Measurements from ENCODE around the gene TMEM178B. TPM values are rescaled to one million over a fixed set of nuclear protein-coding genes. Genes with fewer than 3 reads are reported as not detected.

The TMEM178B gene
- polyA plus RNA-seq, 3 donors: 0.11 to 0.43 (median 0.18) TPM

DNA sequence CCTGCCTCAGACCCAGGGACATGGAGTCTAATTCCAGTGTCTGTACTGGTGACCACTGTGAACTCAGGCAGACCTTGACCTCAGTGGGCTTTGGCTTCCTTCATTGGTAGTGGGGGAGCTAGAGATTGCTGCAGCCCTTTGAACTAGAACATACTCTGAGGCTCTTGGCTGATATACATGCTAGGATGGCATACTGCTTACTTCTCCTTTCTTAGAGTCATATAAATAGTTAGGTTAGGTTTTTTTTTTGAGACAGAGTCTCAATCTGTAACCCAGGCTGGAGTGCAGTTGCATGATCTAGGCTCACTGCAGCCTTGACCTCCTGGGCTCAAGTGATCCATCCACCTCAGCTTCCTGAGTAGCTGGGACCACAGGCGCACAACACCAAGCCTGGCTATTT lies 49.7 kb downstream of the TMEM178B start:
- 93 to 100% (median 100%) methylated on average over 1 of the region's 1 CpG for WGBS, 3 donors
- H3K27ac ChIP-seq (ENCODE audit: low read depth, low read length): no peak overlapping the region

DNA sequence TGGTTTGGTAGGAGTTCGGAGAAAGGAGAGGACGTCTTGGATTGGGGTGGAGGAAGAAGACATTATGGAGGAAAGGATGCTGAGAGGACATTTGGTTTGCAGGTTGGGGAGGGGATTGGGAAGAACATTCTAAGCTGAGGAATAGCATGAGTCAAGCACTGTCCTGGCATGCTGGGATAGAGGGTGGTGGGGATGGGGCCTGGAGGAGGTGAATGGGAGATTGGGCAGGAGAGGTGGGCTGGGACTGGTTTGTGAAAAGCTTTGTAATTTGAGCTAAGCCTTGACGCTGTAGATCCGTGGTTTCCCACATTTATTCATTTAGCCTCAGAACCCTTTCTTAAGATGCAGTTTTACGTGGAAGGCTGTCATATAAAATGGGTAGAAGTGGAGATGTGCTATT lies 52.2 kb downstream of the TMEM178B start:
- 56 to 73% (median 63%) methylated on average over 5 of the region's 5 CpGs for WGBS, 3 donors
- no peak overlapping the region for H3K27ac ChIP-seq (ENCODE audit: low read depth, low read length)

DNA sequence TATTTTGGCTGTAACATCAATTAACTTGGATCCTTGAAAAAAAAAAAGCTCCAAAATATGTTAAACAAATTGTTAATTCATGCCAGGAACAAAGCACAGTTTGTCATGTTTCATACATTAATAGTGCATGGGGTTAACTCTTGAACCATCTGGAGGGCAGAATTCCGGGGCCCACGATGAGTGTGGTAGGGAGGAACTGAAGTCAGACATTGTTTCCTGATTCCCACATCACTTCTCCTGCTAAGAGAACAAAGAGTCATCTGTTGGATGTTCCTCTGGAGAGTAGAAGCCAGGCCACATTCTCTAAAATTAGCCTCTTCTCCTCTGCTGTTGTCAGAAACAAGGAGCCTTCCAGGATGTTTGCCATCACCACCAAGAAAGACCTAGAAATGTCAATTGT lies 54.6 kb downstream of the TMEM178B start:
- no peak overlapping the region for H3K27ac ChIP-seq (ENCODE audit: low read depth, low read length)
- WGBS, 3 donors: 22 to 52% (median 40%) methylated on average over 2 of the region's 2 CpGs

DNA sequence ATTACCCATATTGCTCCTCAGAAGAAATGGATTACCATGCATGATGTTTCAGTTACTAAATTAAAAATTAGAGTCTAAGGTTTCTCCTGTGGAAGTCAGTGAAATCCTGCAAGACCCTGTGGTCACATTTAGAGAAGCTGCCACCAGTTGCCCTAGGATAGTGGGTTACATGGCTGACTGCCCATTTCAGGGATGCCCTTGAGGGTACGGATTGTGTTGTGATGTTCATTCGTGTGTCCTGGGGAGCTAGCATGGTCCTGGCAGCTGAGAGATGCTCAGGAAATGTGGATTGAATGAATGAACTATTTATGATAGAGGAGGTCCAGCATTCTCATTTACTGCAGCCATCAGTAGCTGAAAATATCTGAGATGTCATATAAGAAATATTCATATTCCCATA lies 55.1 kb downstream of the TMEM178B start:
- no peak overlapping the region for H3K27ac ChIP-seq (ENCODE audit: low read depth, low read length)
- 66 to 73% (median 67%) methylated on average over 2 of the region's 2 CpGs for WGBS, 3 donors

DNA sequence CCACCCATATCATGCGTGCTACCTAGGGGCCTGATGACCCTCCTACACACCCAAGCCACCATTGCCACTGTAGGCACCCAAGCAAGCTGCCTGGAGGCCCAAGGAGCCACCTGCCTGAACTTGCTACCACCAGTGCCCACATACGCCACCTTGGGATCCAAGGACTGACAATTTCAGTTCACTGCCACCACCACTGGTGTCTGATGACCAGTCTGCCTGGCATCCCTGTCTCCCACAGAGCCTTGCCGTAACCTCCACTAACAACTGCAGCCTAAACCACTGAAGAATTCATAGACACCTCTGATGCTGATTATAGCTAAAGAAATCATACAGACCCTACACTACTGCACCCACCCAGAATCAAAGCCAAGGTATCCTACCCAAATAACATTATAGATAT lies 58.8 kb downstream of the TMEM178B start:
- 73 to 90% (median 85%) methylated on average over 3 of the region's 3 CpGs for WGBS, 3 donors
- H3K27ac ChIP-seq (ENCODE audit: low read depth, low read length): no peak overlapping the region

DNA sequence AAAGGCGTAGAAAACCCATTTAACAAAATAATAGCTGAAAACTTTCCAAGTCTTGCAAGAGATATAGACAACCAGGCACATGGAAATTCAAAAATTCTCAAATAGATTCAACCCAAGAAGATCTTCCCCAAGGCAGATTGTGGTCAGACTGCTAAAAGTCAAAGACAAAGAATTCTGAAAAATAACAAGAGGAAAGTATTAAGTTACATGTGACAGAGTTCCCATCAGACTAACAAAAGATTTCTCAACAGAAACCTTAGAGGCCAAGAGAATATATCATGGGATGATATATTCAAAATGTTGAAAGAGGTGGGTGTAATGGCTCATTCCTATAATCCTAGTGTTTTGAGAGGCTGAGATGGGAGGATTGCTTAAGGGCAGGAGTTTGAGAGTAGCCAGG lies 59.8 kb downstream of the TMEM178B start:
- 81 to 89% (median 87%) methylated on average over 1 of the region's 1 CpG for WGBS, 3 donors

DNA sequence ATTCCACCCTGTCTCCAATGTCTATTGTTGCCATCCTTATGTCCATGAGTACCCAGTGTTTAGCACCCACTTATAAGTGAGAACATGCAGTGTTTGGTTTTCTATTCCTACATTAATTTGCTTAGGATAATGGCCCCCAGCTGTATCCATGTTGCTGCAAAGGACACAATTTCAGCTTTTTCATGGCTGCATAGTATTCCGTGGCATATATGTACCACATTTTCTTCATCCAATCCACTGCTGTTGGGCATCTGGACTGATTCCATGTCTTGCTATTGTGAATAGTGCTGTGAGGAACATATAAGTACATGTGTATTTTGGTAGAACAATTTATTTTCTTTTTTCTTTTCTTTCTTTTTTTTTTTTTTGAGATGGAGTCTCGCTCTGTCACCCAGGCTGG lies 68.2 kb downstream of the TMEM178B start:
- 86 to 94% (median 90%) methylated on average over 2 of the region's 2 CpGs for whole genome bisulfite sequencing, 3 donors
- no peak overlapping the region for H3K27ac ChIP-seq (ENCODE audit: low read depth, low read length)

More for the DNA sequence above, 59.8 kb downstream of the TMEM178B start:
- no peak overlapping the region for H3K27ac ChIP-seq (ENCODE audit: low read depth, low read length)

DNA sequence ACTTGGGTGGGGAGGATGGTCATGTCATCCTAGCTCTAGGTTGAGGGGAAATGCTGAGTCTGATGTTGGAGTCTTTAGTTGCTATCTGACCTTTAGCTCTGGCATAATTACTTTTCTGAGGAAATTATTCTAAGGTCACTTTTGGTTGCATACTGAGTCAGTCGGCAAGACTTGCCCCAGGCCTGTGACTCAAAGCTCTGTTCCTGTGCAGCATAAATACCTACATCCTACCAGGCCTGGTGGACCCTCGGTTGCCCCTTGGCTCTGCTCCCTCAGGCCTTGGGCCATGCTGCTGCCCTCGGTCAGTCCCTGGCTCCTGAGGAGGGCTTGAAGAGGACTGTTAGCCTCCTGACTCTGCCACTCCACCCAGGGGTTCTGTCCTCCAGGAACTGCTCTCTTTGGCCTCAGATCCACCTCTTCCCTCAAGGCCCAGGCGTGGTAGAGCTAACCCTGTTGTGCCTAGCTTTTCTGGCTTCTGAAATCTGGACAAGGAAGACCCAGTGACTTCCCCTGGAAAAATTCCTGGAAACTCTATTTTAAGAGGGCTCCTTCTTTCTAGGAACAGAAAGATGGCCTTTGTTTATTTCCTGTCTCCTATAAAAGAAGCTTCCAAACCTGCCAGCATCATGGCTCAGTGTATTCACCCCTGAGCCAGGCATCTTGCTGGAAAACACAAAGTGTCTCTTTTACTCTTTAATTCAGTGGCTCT lies 71.2 kb downstream of the TMEM178B start:
- WGBS, 3 donors: 64 to 76% (median 72%) methylated on average over 4 of the region's 4 CpGs
- no peak overlapping the region for H3K27ac ChIP-seq (ENCODE audit: low read depth, low read length)

DNA sequence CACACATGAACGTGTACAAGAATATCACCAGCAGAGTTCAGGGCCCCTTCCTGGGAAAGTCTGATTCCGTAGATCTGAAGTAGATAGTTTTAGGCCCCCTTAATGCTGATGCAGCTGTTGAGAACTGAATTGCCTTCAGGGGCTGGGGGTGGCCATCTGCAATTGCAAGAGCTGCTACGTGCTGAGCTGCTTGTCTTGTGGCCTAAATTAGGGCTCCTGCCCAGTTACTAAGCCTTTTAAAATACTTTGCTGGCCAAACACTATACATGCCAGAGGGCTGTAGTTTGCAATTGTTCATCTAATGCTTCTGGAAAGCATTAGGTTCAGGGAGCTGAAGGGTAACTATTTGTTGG lies 71.7 kb downstream of the TMEM178B start:
- 55 to 58% (median 56%) methylated on average over 3 of the region's 3 CpGs for WGBS, 3 donors
- no peak overlapping the region for H3K27ac ChIP-seq (ENCODE audit: low read depth, low read length)

DNA sequence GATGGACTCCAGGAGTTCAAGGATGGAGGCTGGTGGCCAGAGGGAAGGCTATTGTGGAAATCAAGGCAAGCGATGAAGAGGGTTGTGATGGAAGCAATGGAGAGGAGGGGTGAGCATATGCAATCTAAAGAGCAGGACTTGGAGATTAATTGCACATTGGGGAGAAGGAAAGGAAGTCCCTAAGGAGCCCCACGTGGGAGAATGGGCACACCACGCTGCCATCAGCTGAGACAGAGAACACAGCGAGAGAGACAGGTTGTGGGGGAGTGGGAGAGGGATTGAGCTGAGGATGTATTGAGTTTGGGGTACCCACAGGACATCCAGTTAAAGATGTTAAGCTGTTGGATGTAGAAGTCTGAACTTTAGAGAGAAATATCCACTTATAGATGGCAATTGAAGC lies 73.6 kb downstream of the TMEM178B start:
- no peak overlapping the region for H3K27ac ChIP-seq (ENCODE audit: low read depth, low read length)
- 76 to 86% (median 78%) methylated on average over 4 of the region's 4 CpGs for WGBS, 3 donors

DNA sequence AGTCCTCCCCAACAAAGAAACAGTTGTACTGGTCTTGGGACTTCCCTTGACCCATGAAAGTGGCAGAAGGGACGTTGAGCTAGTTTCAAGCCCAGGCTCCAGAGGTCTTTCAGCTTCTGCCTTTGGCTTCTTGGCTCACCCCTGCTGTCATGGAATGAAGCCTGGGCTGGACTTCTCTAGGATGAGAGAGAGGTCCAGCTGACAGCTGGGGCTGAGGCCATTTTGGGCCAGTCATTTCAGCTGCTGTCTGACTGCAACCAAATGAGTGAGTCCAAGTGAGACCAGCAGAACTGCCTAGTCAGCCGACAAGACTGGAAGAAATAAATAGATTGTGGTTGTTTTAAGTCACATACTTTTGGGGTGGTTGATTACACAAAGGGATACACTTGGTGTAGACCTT lies 76.6 kb downstream of the TMEM178B start:
- WGBS, 3 donors: 63 to 76% (median 73%) methylated on average over 2 of the region's 2 CpGs
- H3K27ac ChIP-seq (ENCODE audit: low read depth, low read length): no peak overlapping the region

DNA sequence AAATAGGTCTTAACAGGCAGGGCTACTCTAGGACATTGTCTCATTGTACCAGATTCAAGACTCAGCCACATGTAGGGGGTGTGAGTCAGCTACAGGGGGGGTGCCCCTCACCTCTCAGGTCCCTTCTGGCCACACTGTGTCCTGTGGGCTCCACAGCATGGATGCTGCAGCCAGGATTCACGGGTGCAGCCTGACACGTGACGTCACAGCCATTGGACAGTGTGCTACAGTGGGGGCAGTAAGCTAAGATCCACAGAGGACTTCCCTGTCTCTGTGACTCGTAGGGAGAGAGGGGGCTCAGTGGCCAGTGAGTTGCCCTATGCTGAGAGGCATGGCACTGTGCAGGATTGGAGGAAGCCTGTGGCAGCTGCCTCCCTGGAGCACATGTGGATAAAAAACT lies 77.9 kb downstream of the TMEM178B start:
- 66 to 77% (median 75%) methylated on average over 4 of the region's 4 CpGs for WGBS, 3 donors
- no peak overlapping the region for H3K27ac ChIP-seq (ENCODE audit: low read depth, low read length)

DNA sequence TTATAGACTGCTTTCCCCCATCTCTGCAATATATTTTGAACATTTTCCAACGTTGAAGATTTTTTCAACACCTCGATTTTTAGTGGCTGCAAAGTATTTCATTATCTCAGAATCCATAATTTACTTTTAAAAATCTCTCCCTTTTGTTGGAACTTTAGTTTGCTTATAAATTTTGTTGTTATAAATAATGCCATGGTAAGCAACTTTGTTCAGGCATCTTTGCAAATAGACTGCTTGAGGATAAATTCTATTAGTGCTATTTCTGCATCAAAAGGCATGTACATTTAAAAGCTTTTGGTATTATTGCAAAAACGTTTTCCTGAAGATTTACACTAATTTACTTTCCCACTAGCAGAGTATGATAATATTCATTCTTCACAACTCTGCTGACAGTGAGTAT lies 79.4 kb downstream of the TMEM178B start:
- 42 to 47% (median 43%) methylated on average over 3 of the region's 3 CpGs for WGBS, 3 donors
- H3K27ac ChIP-seq (ENCODE audit: low read depth, low read length): no peak overlapping the region

DNA sequence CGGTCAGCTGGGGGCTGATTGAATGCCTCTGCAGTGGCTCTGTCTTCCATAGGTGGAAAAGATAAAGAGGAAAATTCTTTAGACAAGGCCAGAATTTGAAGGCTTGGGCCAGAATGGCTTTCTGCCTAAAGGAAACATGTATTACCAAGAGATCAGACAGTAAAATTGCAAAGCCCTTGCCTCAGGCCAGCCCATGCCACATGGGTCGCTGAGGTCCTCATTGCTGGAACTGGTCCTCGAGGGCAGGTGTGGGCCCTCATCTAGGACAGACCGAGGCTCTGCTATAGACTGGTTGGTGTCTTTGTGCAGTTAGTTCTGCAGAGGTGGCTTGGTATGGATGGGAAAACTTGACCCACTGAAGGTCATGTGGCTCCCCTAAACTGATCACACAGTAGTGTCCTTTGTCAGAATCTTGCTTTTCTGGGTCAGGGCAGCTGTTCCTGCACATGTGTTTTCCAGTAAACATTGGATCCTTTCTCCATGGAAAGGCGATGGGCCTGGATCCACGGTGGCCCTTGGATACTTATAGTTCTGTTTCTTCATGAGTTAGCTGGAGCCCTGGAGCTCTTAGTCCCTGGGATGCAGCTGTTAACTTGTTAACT lies 80.4 kb downstream of the TMEM178B start:
- H3K27ac ChIP-seq (ENCODE audit: low read depth, low read length): no peak overlapping the region
- 74 to 89% (median 79%) methylated on average over 6 of the region's 6 CpGs for WGBS, 3 donors

DNA sequence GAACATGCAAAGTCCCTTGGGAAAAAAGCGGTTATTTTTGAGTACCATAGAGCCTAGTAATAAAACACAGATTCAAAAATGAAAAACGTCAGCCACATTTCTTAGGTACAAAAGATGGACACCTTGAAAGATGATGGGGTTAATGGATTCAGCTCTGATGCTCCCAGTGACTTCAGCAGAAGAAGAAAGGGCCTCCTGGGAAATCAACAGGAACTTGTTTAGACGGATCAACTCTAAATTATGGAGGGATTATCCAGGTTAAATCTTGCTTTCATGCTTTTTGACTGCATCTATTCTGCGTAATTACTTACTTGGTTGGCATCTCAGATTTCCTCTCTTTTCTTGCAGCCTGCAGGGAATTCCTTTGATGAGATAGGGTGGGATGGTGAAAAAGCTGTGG lies 82.5 kb downstream of the TMEM178B start:
- 57 to 65% (median 63%) methylated on average over 4 of the region's 4 CpGs for WGBS, 3 donors

DNA sequence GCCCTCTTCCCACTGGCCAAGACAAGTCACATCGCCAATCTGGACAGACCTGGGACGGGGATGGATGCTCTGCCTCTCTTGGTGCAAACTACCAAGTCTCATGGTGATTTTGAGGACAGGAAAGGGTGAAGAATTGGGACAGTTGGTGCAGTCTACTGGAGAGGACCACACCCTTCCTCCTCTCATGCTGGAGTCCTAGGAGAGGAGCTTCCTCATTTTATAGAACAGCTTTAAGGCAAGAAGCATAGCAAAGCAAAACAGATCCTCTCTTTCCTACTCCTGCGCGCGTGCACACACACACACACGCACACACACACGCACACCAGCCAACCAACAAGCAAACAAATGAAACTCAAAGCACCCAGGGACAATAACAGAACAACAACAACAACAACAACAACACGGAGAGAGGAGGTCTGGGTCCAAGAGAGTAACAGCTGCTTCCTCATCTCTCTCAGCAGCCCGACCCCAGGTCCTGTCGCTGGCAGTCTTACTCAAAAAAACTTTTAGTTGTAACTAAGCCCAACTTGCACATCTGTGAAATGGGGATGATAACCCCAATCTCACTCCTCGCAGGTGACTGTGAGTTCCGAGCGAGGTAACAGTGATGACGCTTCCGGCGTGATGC lies 83.4 kb downstream of the TMEM178B start:
- no peak overlapping the region for H3K27ac ChIP-seq (ENCODE audit: low read depth, low read length)
- 81 to 86% (median 84%) methylated on average over 16 of the region's 16 CpGs for WGBS, 3 donors

More for the DNA sequence above, 82.5 kb downstream of the TMEM178B start:
- H3K27ac ChIP-seq (ENCODE audit: low read depth, low read length): no peak overlapping the region

DNA sequence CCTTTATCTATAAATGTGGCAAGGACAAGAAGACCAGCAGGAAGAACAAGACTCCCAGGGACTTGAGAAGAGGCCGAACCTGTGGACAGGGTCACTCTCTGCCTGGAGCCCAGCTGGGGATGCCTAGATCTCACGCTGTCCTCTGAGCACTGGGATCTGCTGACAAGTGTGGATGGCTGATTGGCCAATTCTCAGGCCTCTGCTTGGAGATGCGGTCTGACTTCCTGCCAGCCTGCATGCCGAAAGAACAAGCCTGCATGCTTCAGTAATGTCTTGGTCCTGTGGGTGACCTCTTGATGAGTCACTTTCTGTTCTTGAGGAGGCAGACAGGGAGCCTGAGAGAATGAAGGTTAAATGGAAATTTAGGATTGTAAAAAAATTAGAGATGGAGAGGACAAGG lies 84.7 kb downstream of the TMEM178B start:
- H3K27ac ChIP-seq (ENCODE audit: low read depth, low read length): no peak overlapping the region
- 56 to 61% (median 58%) methylated on average over 4 of the region's 4 CpGs for WGBS, 3 donors

DNA sequence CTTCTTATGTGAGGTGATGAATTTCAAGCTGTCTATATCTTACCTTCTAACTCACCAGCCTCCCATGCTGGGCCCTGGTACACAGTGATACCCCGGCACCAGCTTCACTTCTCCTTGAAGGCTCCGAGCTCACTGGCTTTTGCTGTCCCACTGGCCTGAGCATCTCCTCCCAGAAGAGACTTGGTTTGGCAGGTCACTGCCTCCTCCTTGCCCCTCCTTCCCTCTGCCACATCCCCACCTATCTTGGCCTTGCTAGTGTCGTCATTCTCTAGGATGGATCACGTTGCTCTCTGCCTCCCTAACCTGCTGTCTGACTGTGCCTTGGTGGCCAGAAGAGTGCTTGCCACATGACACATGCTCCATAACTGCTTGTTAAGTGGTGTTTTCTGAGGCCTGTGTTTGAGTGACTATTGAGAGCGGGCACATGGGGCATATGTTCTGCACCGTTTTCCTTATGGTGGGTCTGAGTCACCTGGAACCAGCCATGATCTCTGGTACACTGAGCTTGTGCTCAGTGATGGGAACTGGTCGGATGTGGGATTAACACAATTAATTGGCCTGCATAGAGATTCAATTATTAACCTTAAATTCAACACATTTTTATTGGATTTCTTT lies 86.5 kb downstream of the TMEM178B start:
- no peak overlapping the region for H3K27ac ChIP-seq (ENCODE audit: low read depth, low read length)
- 79 to 86% (median 84%) methylated on average over 7 of the region's 7 CpGs for WGBS, 3 donors

Data from adipose tissue (tissue), 3 donors.